ENCODE data around the gene SGPL1.

The SGPL1 gene

DNA sequence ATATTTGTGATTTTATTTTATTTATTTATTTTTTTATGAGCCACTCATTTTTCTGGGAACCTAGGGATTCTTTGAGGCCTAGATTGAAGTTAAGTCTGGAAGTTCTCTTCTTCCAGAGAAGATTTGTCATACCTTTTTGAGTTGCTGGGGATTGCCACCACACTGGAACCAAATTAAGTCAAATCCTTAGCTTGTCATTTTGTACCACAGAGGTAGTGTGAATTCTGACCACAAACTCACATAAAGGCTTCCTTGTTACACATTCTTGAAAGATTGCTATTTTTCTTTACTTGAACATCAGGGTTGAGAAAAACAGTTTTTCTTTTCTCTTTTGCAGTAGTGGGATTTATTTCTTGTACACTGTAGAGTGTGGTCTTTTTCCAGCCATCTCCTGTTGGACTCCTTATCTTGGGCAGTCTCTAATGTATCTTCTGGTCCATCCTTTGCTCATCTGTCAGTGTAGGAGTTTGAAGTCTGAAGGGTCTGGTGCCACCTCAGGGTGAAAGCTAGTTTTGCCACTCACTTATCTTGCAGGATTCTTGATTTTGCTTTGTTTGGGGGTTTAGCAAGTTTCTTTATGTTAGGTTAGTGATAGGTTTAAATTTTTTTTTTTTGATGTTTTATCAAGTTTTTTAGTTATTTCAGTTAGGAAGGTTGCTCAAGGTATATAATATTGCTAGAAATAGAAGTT is 47.9 kb downstream of the SGPL1 start:
- DNase-seq (ENCODE audit: low read depth), result no peak
- no peak overlapping the region for H3K4me3 ChIP-seq (ENCODE audit: low read depth, low read length)
- no peak for TF ChIP-seq CTCF (IDR thresholded peaks at IDR 0.05; ENCODE audit: low read depth, low read length, missing control alignments)

DNA sequence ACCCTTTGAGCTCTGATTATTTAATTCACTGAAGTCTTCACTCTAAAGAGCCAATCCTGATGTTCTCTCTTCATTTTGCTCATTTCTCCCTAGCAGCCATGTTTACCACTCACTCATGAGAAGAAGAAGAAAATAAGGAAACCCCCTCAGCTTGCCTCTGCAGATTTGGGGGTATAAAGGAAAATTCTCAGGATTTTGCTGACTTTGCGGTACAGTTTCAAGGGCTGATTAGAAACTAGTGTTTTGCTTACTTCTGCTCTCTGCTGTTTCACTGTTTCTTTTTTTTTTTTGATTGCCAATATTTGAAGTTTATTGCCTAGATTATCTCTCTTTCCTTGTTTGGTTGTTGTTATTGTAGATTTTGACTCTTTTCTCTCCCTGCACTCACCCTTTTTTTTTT is 49.2 kb downstream of the SGPL1 start:
- TF ChIP-seq CTCF (IDR thresholded peaks at IDR 0.05; ENCODE audit: low read depth, low read length, missing control alignments), result no peak

DNA sequence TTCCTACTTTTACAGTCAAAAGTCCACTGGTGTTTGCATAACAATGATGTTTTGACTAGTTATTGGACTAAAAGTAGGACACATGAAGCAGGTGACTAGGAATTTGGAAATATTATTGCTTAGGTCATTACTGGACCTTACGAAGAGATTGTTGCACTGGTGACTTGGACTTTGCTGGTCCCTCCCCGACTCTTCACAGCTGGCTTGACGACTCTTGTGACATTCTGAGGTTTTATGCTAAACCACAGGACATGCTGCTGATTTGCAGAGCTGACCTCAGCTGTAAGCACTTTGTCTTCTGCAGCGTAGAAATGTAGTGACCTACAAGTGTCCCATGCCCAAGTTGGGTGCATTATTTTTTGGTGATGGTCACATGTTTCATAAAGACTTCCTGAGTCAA is 50.7 kb downstream of the SGPL1 start:
- no peak for TF ChIP-seq CTCF (IDR thresholded peaks at IDR 0.05; ENCODE audit: low read depth, low read length, missing control alignments)
- no peak for DNase-seq (ENCODE audit: low read depth)

More for the DNA sequence above, 49.2 kb downstream of the SGPL1 start:
- no peak for DNase-seq (ENCODE audit: low read depth)
- no peak overlapping the region for H3K4me3 ChIP-seq (ENCODE audit: low read depth, low read length)

GRCh38 chr10:70872291-70872690 is 56.5 kb downstream of the SGPL1 start:
- DNase-seq (ENCODE audit: low read depth), result no peak
- H3K4me3 ChIP-seq (ENCODE audit: low read depth, low read length), result no peak overlapping the region
- TF ChIP-seq CTCF (IDR thresholded peaks at IDR 0.05; ENCODE audit: low read depth, low read length, missing control alignments), result no peak

More for the DNA sequence above, 50.7 kb downstream of the SGPL1 start:
- H3K4me3 ChIP-seq (ENCODE audit: low read depth, low read length), result no peak overlapping the region

GRCh38 chr10:70874061-70874460 is 58.3 kb downstream of the SGPL1 start:
- no peak for TF ChIP-seq CTCF (IDR thresholded peaks at IDR 0.05; ENCODE audit: low read depth, low read length, missing control alignments)
- H3K4me3 ChIP-seq (ENCODE audit: low read depth, low read length), result no peak overlapping the region
- DNase-seq (ENCODE audit: low read depth), result no peak

DNA sequence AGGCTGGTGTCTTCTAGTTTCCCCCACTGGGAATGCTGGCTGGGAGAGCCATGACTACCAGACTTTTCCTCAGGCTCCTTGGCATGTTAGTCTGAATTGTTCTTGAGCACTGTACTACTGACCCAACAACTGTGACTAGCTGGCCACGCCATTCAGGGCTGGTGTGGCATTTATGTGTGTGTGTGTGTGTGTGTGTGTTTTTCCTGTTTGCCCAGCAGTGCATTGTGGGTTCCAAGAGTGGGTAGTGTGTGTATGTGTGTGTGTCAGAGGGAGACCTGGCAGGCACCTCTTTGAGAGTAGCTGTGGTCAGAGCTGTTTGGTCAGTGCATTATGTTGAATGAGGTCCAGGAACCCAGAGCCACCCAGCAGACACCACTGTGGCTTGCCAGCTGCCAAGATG is 63.5 kb downstream of the SGPL1 start:
- no peak overlapping the region for H3K4me3 ChIP-seq (ENCODE audit: low read depth, low read length)
- TF ChIP-seq CTCF (IDR thresholded peaks at IDR 0.05; ENCODE audit: low read depth, low read length, missing control alignments), result no peak
- DNase-seq (ENCODE audit: low read depth), result no peak

DNA sequence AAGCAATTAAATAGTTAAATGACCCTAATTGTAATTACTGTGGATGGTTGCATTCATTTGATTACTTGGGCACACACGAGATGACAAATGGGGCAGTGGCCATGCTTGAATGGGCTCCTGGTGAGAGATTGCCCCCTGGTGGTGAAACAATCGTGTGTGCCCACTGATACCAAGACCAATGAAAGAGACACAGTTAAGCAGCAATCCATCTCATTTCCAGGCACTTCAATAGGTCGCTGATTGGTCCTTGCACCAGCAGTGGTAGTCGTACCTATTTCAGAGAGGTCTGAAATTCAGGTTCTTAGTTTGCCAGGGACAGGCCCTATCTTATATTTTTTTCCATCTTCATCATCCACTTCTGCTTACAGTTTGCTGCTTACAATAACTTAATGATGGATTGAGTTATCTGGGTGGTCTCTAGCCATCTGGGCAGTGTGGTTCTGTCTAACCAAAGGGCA is 64.4 kb downstream of the SGPL1 start:
- TF ChIP-seq CTCF (IDR thresholded peaks at IDR 0.05; ENCODE audit: low read depth, low read length, missing control alignments), result peak; percentile 89
- peak; percentile 58 for DNase-seq (ENCODE audit: low read depth)
- no peak overlapping the region for H3K4me3 ChIP-seq (ENCODE audit: low read depth, low read length)
